IMR-90 (cell line): ENCODE results near the gene ANKRD53. TPM values are rescaled to one million over a fixed set of nuclear protein-coding genes. Genes with fewer than 3 reads are reported as not detected.

Source experiments
- ATAC-seq: fragments of 200-7000 bp; cut with Tn5 transposase; 2 replicates; pipeline ENCODE4 v1.9.1; 2020; ENCODE audit warnings: low read depth, mild to moderate bottlenecking, moderate library complexity
- BruUV-seq: library from RNA; stranded (reverse); fragments of 400-500 nt; replicated peaks from 2 replicates; lab custom pipeline; 2021; lab: Mats Ljungman, UMichigan
- CTCF ChIA-PET: fragments of 300-600 bp; formaldehyde crosslinking; extraction: SDS; loops from one replicate; lab custom pipeline; 2021; ENCODE audit warnings: antibody characterized with exemption; lab: Yijun Ruan, JAX
- POLR2A ChIA-PET: fragments of 300-600 bp; sonication (Branson Sonifier 250); formaldehyde crosslinking; loops from one replicate; lab custom pipeline; 2022; ENCODE audit warnings: antibody characterized with exemption; ENCODE audit not compliant: unreplicated experiment; lab: Charles Lee
- DNase-seq: peaks from one replicate; pipeline ENCODE4 v3.0.0; 2013
- H2AFZ ChIP-seq: replicated peaks from 2 replicates; pipeline ENCODE3; 2013; ENCODE audit warnings: low read length, mild to moderate bottlenecking; ENCODE audit not compliant: poor library complexity
- H2AK5ac ChIP-seq: 2 replicates; pipeline ENCODE4 v1.6.1; 2013; ENCODE audit warnings: low read depth, low read length, inconsistent platforms
- H2AK9ac ChIP-seq: replicated peaks from 2 replicates; pipeline ENCODE3; 2013; ENCODE audit warnings: mild to moderate bottlenecking, low read depth, low read length, moderate library complexity; ENCODE audit not compliant: poor library complexity
- H2BK120ac ChIP-seq: 2 replicates; pipeline ENCODE4 v1.6.1; 2013; ENCODE audit warnings: low read depth, low read length, inconsistent platforms
- H2BK15ac ChIP-seq: 3 replicates; pipeline ENCODE4 v1.6.1; 2013; ENCODE audit warnings: low read depth, low read length, inconsistent platforms
- H2BK20ac ChIP-seq: 2 replicates; pipeline ENCODE4 v1.6.1; 2013; ENCODE audit warnings: low read depth, mild to moderate bottlenecking, inconsistent platforms, low read length, moderate library complexity
- H2BK5ac ChIP-seq: 2 replicates; pipeline ENCODE4 v1.6.1; 2013; ENCODE audit warnings: mild to moderate bottlenecking, low read depth, low read length, inconsistent platforms; ENCODE audit not compliant: poor library complexity, severe bottlenecking
- H3K14ac ChIP-seq: replicated peaks from 2 replicates; pipeline ENCODE4 v1.6.1; 2013; ENCODE audit warnings: low read depth, low read length, inconsistent platforms
- H3K18ac ChIP-seq: 2 replicates; pipeline ENCODE4 v1.6.1; 2013; ENCODE audit warnings: low read depth, low read length, control low read depth
- H3K23ac ChIP-seq: 2 replicates; pipeline ENCODE4 v1.6.1; 2013; ENCODE audit warnings: low read depth, low read length, inconsistent platforms
- H3K27ac ChIP-seq: 2 replicates; pipeline ENCODE4 v1.5.1; 2013; ENCODE audit warnings: mild to moderate bottlenecking, control low read depth, low read length; ENCODE audit not compliant: insufficient read depth
- H3K27me3 ChIP-seq: 2 replicates; pipeline ENCODE4 v1.6.1; 2013; ENCODE audit warnings: low read length; ENCODE audit not compliant: control insufficient read depth, insufficient read depth
- H3K36me3 ChIP-seq: 2 replicates; pipeline ENCODE4 v1.6.1; 2013; ENCODE audit warnings: low read length, mixed read lengths; ENCODE audit not compliant: control insufficient read depth, insufficient read depth
- H3K4ac ChIP-seq: 2 replicates; pipeline ENCODE4 v1.6.1; 2013; ENCODE audit warnings: low read depth, low read length, inconsistent platforms
- H3K4me1 ChIP-seq: 2 replicates; pipeline ENCODE4 v1.6.1; 2013; ENCODE audit warnings: low read length, mixed read lengths; ENCODE audit not compliant: control insufficient read depth, insufficient read depth
- H3K4me2 ChIP-seq: 2 replicates; pipeline ENCODE4 v1.6.1; 2013; ENCODE audit warnings: low read depth, mild to moderate bottlenecking, control low read depth, low read length, moderate library complexity
- H3K4me3 ChIP-seq: 2 replicates; pipeline ENCODE4 v1.5.1; 2013; ENCODE audit warnings: low read depth, mild to moderate bottlenecking, control low read depth, low read length, moderate library complexity; ENCODE audit not compliant: insufficient read depth
- H3K56ac ChIP-seq: 2 replicates; pipeline ENCODE4 v1.6.1; 2013; ENCODE audit warnings: low read length, inconsistent platforms; ENCODE audit not compliant: insufficient read depth; ENCODE audit errors: extremely low read depth
- H3K79me1 ChIP-seq, 2 experiments: 2 replicates each; pipeline ENCODE4 v1.6.1; 2013; ENCODE audit warnings: low read length in 2 of 2, inconsistent platforms in 1 of 2, low read depth in 1 of 2
- H3K9ac ChIP-seq: 2 replicates; pipeline ENCODE4 v1.6.1; 2013; ENCODE audit warnings: low read depth, low read length, control low read depth
- H3K9me1 ChIP-seq: 2 replicates; pipeline ENCODE4 v1.6.1; 2013; ENCODE audit warnings: low read length, inconsistent platforms; ENCODE audit not compliant: insufficient read depth
- H3K9me3 ChIP-seq: 2 replicates; pipeline ENCODE4 v1.6.1; 2013; ENCODE audit warnings: low read length; ENCODE audit not compliant: control insufficient read depth, insufficient read depth
- H4K20me1 ChIP-seq: 2 replicates; pipeline ENCODE4 v1.6.1; 2013; ENCODE audit warnings: low read length, inconsistent platforms; ENCODE audit not compliant: insufficient read depth
- H4K5ac ChIP-seq: 2 replicates; pipeline ENCODE4 v1.6.1; 2013; ENCODE audit warnings: mild to moderate bottlenecking, low read depth, low read length, control low read depth
- H4K8ac ChIP-seq, 2 experiments: 2 replicates each; pipeline ENCODE4 v1.6.1; 2013; ENCODE audit warnings: low read depth in 2 of 2, low read length in 2 of 2, control low read depth in 1 of 2, inconsistent platforms in 1 of 2
- H4K91ac ChIP-seq: 2 replicates; pipeline ENCODE4 v1.6.1; 2013; ENCODE audit warnings: low read depth, low read length, inconsistent platforms; ENCODE audit not compliant: insufficient read depth
- BHLHE40 ChIP-seq: fragments of 150-350 bp; IDR thresholded peaks from 2 replicates; pipeline ENCODE4 v1.6.1; 2016; ENCODE audit warnings: mild to moderate bottlenecking, low read depth, low read length
- CEBPB ChIP-seq: IDR thresholded peaks from 2 replicates; pipeline ENCODE4 v1.6.1; 2012; ENCODE audit warnings: low read depth, low read length, improper control_type of control experiment
- CHD1 ChIP-seq: IDR thresholded peaks from 2 replicates; pipeline ENCODE4 v1.6.1; 2012; ENCODE audit warnings: low read depth, low read length, improper control_type of control experiment
- FOS ChIP-seq: fragments of 150-350 bp; IDR thresholded peaks from 2 replicates; pipeline ENCODE4 v1.6.1; 2016; ENCODE audit warnings: low read depth, low read length
- MAFK ChIP-seq: IDR thresholded peaks from 2 replicates; pipeline ENCODE4 v1.6.1; 2012; ENCODE audit warnings: low read depth, low read length, improper control_type of control experiment
- MAZ ChIP-seq: IDR thresholded peaks from 2 replicates; pipeline ENCODE4 v1.6.1; 2012; ENCODE audit warnings: low read depth, mild to moderate bottlenecking, low read length, improper control_type of control experiment, moderate library complexity, borderline replicate concordance
- MXI1 ChIP-seq: IDR thresholded peaks from 2 replicates; pipeline ENCODE4 v1.6.1; 2012; ENCODE audit warnings: low read depth, mild to moderate bottlenecking, low read length, moderate library complexity, borderline replicate concordance
- NFE2L2 ChIP-seq: fragments of 150-350 bp; IDR thresholded peaks from 2 replicates; pipeline ENCODE4 v1.6.1; 2016; ENCODE audit warnings: low read depth, mild to moderate bottlenecking, low read length
- POLR2A ChIP-seq: IDR thresholded peaks from 2 replicates; pipeline ENCODE4 v1.6.1; 2012; ENCODE audit warnings: mild to moderate bottlenecking, low read depth, low read length
- RAD21 ChIP-seq: IDR thresholded peaks from 2 replicates; pipeline ENCODE4 v1.6.1; 2012; ENCODE audit warnings: low read length, improper control_type of control experiment
- RCOR1 ChIP-seq: IDR thresholded peaks from 2 replicates; pipeline ENCODE4 v1.6.1; 2012; ENCODE audit warnings: mild to moderate bottlenecking, low read length, improper control_type of control experiment; ENCODE audit not compliant: insufficient replicate concordance
- USF2 ChIP-seq: fragments of 150-350 bp; IDR thresholded peaks from 2 replicates; pipeline ENCODE4 v1.6.1; 2017; ENCODE audit warnings: mild to moderate bottlenecking, antibody characterized with exemption, low read length, low read depth
- WGBS, 2 experiments: methylation state at CpG; one replicate each; pipeline versions ENCODE4 v1.1.5 to v1.1.7; 2013; ENCODE audit warnings: missing lambda C conversion rate in 2 of 2; ENCODE audit not compliant: insufficient read length in 1 of 2; ENCODE audit errors: extremely low coverage in 2 of 2; 5-methylcytosine and 5-hydroxymethylcytosine counted together
- dilution Hi-C: fragments of 300-500 bp; cut with HindIII; formaldehyde crosslinking; loops from one replicate; pipeline ENCODE4 v1.14.3; 2018; ENCODE audit warnings: low sequenced_read_pairs; ENCODE audit not compliant: unreplicated experiment
- in situ Hi-C: fragments of 300-500 bp; cut with MboI; formaldehyde crosslinking; loops from 3 replicates; pipeline ENCODE4 v1.14.3; 2019; ENCODE audit warnings: low sequenced_read_pairs, inconsistent platforms, mixed read lengths
- intact Hi-C: fragments of 100-400 bp; cut with micrococcal nuclease; formaldehyde crosslinking; loops from 2 replicates; pipeline ENCODE4 v1.10.0; 2022
- polyA plus RNA-seq, 3 experiments: library from polyadenylated mRNA; depleted of rRNA; stranded (reverse); fragments of >200 nt; gene quantifications; 2 replicates each; pipeline ENCODE4 v1.2.3, GENCODE V29; 2012; ENCODE audit warnings: low replicate concordance in 1 of 3
- total RNA-seq: library from RNA; depleted of rRNA; stranded (reverse); fragments of >200 nt; gene quantifications from 2 replicates; pipeline ENCODE4 v1.2.3, GENCODE V29; 2012
- TF ChIP-seq, protein P1 (sequence below): conservative IDR thresholded peaks from 2 replicates; pipeline ENCODE4 v1.5.1; 2012; ENCODE audit warnings: mild to moderate bottlenecking, low read depth, low read length, improper control_type of control experiment

ANKRD53 gene
- total and polyA plus RNA-seq, 2 of the 4 experiments (the other 2 are of a cell fraction) = 0.54 to 1.0 TPM

GRCh38 chr2:70974592-70974991, 3.8 kb upstream of the ANKRD53 start:
- Histone ChIP-seq H3K4me1 (peaks cover 5% of the 10 kb centered on the region; the same call in 1 of the 2 replicates), H3K4me2 (no peak overlapping the region), H3K9me3 (no peaks in the 10 kb centered on the region), H4K5ac (no peak overlapping the region), H4K20me1 (no peaks in the 10 kb centered on the region), H3K4ac (no peak overlapping the region), H2AFZ (no peak overlapping the region), H2BK120ac (no peak overlapping the region), H4K8ac (no peak overlapping the region), H3K14ac (no peak overlapping the region), H3K27me3 (no peaks in the 10 kb centered on the region), H3K4me3 (no peak overlapping the region), H3K36me3 (no peaks in the 10 kb centered on the region), H2BK15ac (no peak overlapping the region), H2AK5ac (no peak overlapping the region), H3K23ac (no peak overlapping the region), H4K91ac (no peak overlapping the region), H3K9me1 (peaks cover 12% of the 10 kb centered on the region), H2AK9ac (no peak overlapping the region), H3K27ac (no peak overlapping the region), H2BK20ac (no peak overlapping the region), H3K18ac (no peak overlapping the region), H3K79me1 (no peaks in the 10 kb centered on the region), H3K9ac (no peak overlapping the region), H3K56ac (no peak overlapping the region), H2BK5ac (no peak overlapping the region)
- ATAC-seq = no peak
- dilution Hi-C loops = no loop called here
- TF ChIP-seq NFE2L2 = no peak
- TF ChIP-seq RAD21 = no peak
- TF ChIP-seq USF2 = no peak
- no peak for TF ChIP-seq POLR2A
- TF ChIP-seq CHD1 = no peak
- TF ChIP-seq MAFK = no peak
- no peak for TF ChIP-seq BHLHE40
- TF ChIP-seq FOS = no peak
- no peak for TF ChIP-seq MAZ
- no peak for TF ChIP-seq MXI1
- TF ChIP-seq CEBPB = no peak
- TF ChIP-seq RCOR1 = no peak
- TF ChIP-seq, protein P1, sequence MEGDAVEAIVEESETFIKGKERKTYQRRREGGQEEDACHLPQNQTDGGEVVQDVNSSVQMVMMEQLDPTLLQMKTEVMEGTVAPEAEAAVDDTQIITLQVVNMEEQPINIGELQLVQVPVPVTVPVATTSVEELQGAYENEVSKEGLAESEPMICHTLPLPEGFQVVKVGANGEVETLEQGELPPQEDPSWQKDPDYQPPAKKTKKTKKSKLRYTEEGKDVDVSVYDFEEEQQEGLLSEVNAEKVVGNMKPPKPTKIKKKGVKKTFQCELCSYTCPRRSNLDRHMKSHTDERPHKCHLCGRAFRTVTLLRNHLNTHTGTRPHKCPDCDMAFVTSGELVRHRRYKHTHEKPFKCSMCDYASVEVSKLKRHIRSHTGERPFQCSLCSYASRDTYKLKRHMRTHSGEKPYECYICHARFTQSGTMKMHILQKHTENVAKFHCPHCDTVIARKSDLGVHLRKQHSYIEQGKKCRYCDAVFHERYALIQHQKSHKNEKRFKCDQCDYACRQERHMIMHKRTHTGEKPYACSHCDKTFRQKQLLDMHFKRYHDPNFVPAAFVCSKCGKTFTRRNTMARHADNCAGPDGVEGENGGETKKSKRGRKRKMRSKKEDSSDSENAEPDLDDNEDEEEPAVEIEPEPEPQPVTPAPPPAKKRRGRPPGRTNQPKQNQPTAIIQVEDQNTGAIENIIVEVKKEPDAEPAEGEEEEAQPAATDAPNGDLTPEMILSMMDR = no peak
- in situ Hi-C loops = no loop called here
- CTCF ChIA-PET = interaction anchor here (1.2 to 1.4 kb wide), 2 partner anchors 11 to 104 kb away, joined by 3 read pairs; no protein-coding TSS in a partner anchor
- DNase-seq = no peak
- POLR2A ChIA-PET = no interaction called here
- no TSS peak for BruUV-seq
- intact Hi-C loops = no loop called here
- 89% methylated on average over 3 of the region's 3 CpGs; no CpG with 5 or more reads in 1 of the 2 experiments for WGBS, 2 experiments
